ENCODE results near the gene FMN1. TPM values are rescaled to one million over a fixed set of nuclear protein-coding genes. Genes with fewer than 3 reads are reported as not detected.

The FMN1 gene
- total RNA-seq, 4 donors from 2014 or later = 5.1 to 13.3 (median 9.0) TPM

GRCh38 chr15:33051528-33051927, 143.0 kb downstream of the FMN1 start:
- Histone ChIP-seq H3K4me3 (no peak overlapping the region), H3K27ac (no peak overlapping the region), H3K9me3 (no peaks in the 10 kb centered on the region), H3K4me1 (no peaks in the 10 kb centered on the region), H3K27me3 (no peaks in the 10 kb centered on the region), H3K36me3 (no peaks in the 10 kb centered on the region)
- 63 to 67% methylated on average over 4 to 5 of the region's 5 CpGs for WGBS, 2 donors (ENCODE audit: low coverage in 1 of 2)
- TF ChIP-seq EP300 (IDR thresholded peaks at IDR 0.05) (no peak), POLR2A (IDR thresholded peaks at IDR 0.05) (no peak), POLR2AphosphoS5 (IDR thresholded peaks at IDR 0.05) (no peak)
- TF ChIP-seq, protein P1, sequence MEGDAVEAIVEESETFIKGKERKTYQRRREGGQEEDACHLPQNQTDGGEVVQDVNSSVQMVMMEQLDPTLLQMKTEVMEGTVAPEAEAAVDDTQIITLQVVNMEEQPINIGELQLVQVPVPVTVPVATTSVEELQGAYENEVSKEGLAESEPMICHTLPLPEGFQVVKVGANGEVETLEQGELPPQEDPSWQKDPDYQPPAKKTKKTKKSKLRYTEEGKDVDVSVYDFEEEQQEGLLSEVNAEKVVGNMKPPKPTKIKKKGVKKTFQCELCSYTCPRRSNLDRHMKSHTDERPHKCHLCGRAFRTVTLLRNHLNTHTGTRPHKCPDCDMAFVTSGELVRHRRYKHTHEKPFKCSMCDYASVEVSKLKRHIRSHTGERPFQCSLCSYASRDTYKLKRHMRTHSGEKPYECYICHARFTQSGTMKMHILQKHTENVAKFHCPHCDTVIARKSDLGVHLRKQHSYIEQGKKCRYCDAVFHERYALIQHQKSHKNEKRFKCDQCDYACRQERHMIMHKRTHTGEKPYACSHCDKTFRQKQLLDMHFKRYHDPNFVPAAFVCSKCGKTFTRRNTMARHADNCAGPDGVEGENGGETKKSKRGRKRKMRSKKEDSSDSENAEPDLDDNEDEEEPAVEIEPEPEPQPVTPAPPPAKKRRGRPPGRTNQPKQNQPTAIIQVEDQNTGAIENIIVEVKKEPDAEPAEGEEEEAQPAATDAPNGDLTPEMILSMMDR (IDR thresholded peaks at IDR 0.05) = no peak
- ATAC-seq = no peak

- H3K36me3 ChIP-seq = no peaks in the 10 kb centered on the region
- H3K27me3 ChIP-seq = no peaks in the 10 kb centered on the region
- no peak for TF ChIP-seq EP300 (IDR thresholded peaks at IDR 0.05)
- TF ChIP-seq POLR2A (IDR thresholded peaks at IDR 0.05) = no peak
- TF ChIP-seq POLR2AphosphoS5 (IDR thresholded peaks at IDR 0.05) = no peak
- TF ChIP-seq, protein P1 (IDR thresholded peaks at IDR 0.05) = no peak
- WGBS, 2 donors (ENCODE audit: low coverage in 1 of 2) = 85% methylated on average over 2 of the region's 2 CpGs; no CpG with 5 or more reads in 1 of the 2 donors
- peaks cover 0 to 6% (median 0%) of the 10 kb centered on the region in 3 donors for H3K9me3 ChIP-seq
- no peak overlapping the region for H3K4me3 ChIP-seq
- peaks cover 0 to 8% (median 0%) of the 10 kb centered on the region in 3 donors for H3K4me1 ChIP-seq
- H3K27ac ChIP-seq = no peak overlapping the region
- no peak for ATAC-seq
Observed at GRCh38 chr15:33048255-33048654, 146.3 kb downstream of the FMN1 start.

DNA sequence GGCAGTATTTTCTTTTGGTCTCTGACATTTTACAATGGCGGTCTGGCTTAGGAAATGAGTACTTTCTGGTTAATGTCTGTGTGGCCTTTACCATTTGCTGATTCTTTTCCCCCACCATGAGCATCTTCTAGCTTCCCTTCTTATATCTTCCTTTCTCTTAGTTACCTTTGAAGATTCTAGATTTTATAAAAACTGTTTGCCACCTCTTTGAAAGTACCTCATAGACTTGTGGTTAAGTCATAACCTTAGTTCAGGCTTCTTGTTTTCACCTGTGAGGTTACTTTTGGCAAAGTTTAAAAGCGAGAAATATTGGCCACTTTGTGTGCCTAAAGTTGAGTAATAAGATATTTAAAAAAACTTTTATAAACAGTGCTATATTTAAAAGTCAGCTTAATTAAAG, 147.4 kb downstream of the FMN1 start:
- TF ChIP-seq EP300 (IDR thresholded peaks at IDR 0.05) = no peak
- TF ChIP-seq POLR2A (IDR thresholded peaks at IDR 0.05) = no peak
- TF ChIP-seq, protein P1 (IDR thresholded peaks at IDR 0.05) = no peak
- TF ChIP-seq POLR2AphosphoS5 (IDR thresholded peaks at IDR 0.05) = no peak
- Histone ChIP-seq H3K36me3 (no peaks in the 10 kb centered on the region), H3K27ac (no peak overlapping the region), H3K4me3 (no peak overlapping the region), H3K27me3 (no peaks in the 10 kb centered on the region), H3K4me1 (peaks cover 0 to 8% (median 0%) of the 10 kb centered on the region in 3 donors), H3K9me3 (peaks cover 0 to 10% (median 0%) of the 10 kb centered on the region in 3 donors)
- ATAC-seq = no peak
- 65 to 76% methylated on average over 2 of the region's 2 CpGs for WGBS, 2 donors (ENCODE audit: low coverage in 1 of 2)

- Histone ChIP-seq H3K4me3 (no peak overlapping the region), H3K9me3 (peaks cover 0 to 10% (median 0%) of the 10 kb centered on the region in 3 donors), H3K4me1 (peaks cover 0 to 8% (median 0%) of the 10 kb centered on the region in 3 donors), H3K27me3 (no peaks in the 10 kb centered on the region), H3K36me3 (no peaks in the 10 kb centered on the region), H3K27ac (no peak overlapping the region)
- ATAC-seq = no peak
- WGBS, 2 donors (ENCODE audit: low coverage in 1 of 2) = 82 to 100% methylated on average over 1 to 2 of the region's 2 CpGs
- TF ChIP-seq POLR2A (IDR thresholded peaks at IDR 0.05) (no peak), POLR2AphosphoS5 (IDR thresholded peaks at IDR 0.05) (no peak), EP300 (IDR thresholded peaks at IDR 0.05) (no peak)
- TF ChIP-seq, protein P1 (IDR thresholded peaks at IDR 0.05) = no peak
Observed at GRCh38 chr15:33046329-33046728, 148.2 kb downstream of the FMN1 start.

- Histone ChIP-seq H3K4me1 (peaks cover 0 to 8% (median 0%) of the 10 kb centered on the region in 3 donors), H3K27me3 (no peaks in the 10 kb centered on the region), H3K27ac (no peak overlapping the region), H3K36me3 (no peaks in the 10 kb centered on the region), H3K9me3 (peaks cover 0 to 10% (median 0%) of the 10 kb centered on the region in 3 donors), H3K4me3 (no peak overlapping the region)
- ATAC-seq = no peak
- 57 to 72% methylated on average over 1 to 7 of the region's 8 CpGs for WGBS, 2 donors (ENCODE audit: low coverage in 1 of 2)
- TF ChIP-seq, protein P1 (IDR thresholded peaks at IDR 0.05) = no peak
Observed at GRCh38 chr15:33045066-33045810, 149.3 kb downstream of the FMN1 start.
